ENCODE results near the gene EID1.

DNA sequence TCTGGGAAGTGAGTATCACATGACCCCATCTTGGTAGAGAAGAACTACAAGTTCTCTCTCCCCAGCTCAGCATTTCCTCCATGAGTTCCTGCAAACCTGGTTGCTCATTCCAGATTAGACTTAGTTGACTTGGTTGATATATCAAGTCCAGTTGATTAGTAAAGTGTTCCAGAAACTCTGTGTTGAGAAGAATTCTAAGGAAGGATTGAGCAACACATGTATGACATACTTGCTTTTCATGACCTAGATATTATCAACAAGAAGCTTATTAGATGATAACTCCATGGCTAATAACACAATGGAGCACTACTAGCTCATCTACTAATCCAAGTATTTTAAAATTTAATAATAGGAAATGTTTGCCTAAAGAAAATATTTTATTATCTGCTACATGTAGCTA, 6.4 kb upstream of the EID1 start:
- TF ChIP-seq, protein P1, sequence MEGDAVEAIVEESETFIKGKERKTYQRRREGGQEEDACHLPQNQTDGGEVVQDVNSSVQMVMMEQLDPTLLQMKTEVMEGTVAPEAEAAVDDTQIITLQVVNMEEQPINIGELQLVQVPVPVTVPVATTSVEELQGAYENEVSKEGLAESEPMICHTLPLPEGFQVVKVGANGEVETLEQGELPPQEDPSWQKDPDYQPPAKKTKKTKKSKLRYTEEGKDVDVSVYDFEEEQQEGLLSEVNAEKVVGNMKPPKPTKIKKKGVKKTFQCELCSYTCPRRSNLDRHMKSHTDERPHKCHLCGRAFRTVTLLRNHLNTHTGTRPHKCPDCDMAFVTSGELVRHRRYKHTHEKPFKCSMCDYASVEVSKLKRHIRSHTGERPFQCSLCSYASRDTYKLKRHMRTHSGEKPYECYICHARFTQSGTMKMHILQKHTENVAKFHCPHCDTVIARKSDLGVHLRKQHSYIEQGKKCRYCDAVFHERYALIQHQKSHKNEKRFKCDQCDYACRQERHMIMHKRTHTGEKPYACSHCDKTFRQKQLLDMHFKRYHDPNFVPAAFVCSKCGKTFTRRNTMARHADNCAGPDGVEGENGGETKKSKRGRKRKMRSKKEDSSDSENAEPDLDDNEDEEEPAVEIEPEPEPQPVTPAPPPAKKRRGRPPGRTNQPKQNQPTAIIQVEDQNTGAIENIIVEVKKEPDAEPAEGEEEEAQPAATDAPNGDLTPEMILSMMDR (IDR thresholded peaks at IDR 0.05; ENCODE audit: low read length) = no peak
- no peak for TF ChIP-seq EZH2 (optimal IDR thresholded peaks at IDR 0.05; ENCODE audit: low read depth, low read length)
- TF ChIP-seq EZH2phosphoT487 (IDR thresholded peaks at IDR 0.05; ENCODE audit: low read length) = no peak

Measured in MM.1S (cell line).